Endothelial cell of umbilical vein (primary cell): ENCODE results near the gene ANXA5. TPM values are rescaled to one million over a fixed set of nuclear protein-coding genes. Genes with fewer than 3 reads are reported as not detected.

ENCODE experiments used
- BruUV-seq: library from RNA; stranded (reverse); fragments of 400-500 nt; replicated peaks from 2 replicates; lab custom pipeline; 2021; lab: Mats Ljungman, UMichigan
- CTCF ChIA-PET: fragments of 300-600, 350-600 bp; sonication (Branson Sonifier 250); formaldehyde crosslinking; loops from one replicate; lab custom pipeline; 2021; ENCODE audit warnings: antibody characterized with exemption, inconsistent platforms; lab: Charles Lee
- POLR2A ChIA-PET: fragments of 300-600, 350-600 bp; sonication (Branson Sonifier 250); formaldehyde crosslinking; loops from one replicate; lab custom pipeline; 2021; ENCODE audit warnings: antibody characterized with exemption, inconsistent platforms; lab: Charles Lee
- DNase-seq: peaks from one replicate; pipeline ENCODE4 v3.0.0-alpha.2; 2011; ENCODE audit warnings: low read depth, low spot score
- FAIRE-seq: peaks from 2 replicates; lab custom pipeline; 2011; peaks lifted over from hg19 to GRCh38; lab: Jason Lieb, UNC
- H2AFZ ChIP-seq: 2 replicates; pipeline ENCODE4 v1.6.0; 2012; ENCODE audit warnings: low read depth, low read length, control low read depth, inconsistent platforms
- H3K27ac ChIP-seq: 2 replicates; pipeline ENCODE4 v1.5.1; 2011; ENCODE audit warnings: low read depth, mild to moderate bottlenecking, control low read depth, low read length, moderate library complexity; ENCODE audit not compliant: insufficient read depth
- H3K27me3 ChIP-seq, 2 experiments: 2 replicates each; pipeline versions ENCODE4 v1.6.0 to v1.6.1; 2011; ENCODE audit warnings: low read length in 2 of 2, mixed read lengths in 1 of 2; ENCODE audit not compliant: control insufficient read depth in 2 of 2, insufficient read depth in 2 of 2
- H3K36me3 ChIP-seq, 2 experiments: 2 replicates in 1 of 2; 3 replicates in 1 of 2; pipeline ENCODE4 v1.5.1; 2011; ENCODE audit warnings: low read length in 2 of 2, mild to moderate bottlenecking in 1 of 2, moderate library complexity in 1 of 2; ENCODE audit not compliant: control insufficient read depth in 2 of 2, insufficient read depth in 2 of 2; ENCODE audit errors: extremely low read depth in 1 of 2
- H3K4me1 ChIP-seq: 3 replicates; pipeline ENCODE4 v1.5.1; 2011; ENCODE audit warnings: mild to moderate bottlenecking, low read length; ENCODE audit not compliant: control insufficient read depth, insufficient read depth; ENCODE audit errors: extremely low read depth
- H3K4me2 ChIP-seq: 2 replicates; pipeline ENCODE4 v1.6.1; 2011; ENCODE audit warnings: low read length, control low read depth, mixed read lengths; ENCODE audit not compliant: insufficient read depth
- H3K4me3 ChIP-seq, 3 experiments: fragments of 200-600 bp in 1 of 3; sonication (generic), shearing (Covaris generic) in 1 of 3; replicated peaks in 1 of 3; 2 replicates each; pipeline ENCODE4 v1.5.1; 2011 to 2016; ENCODE audit warnings: control low read depth in 3 of 3, low read length in 3 of 3, mild to moderate bottlenecking in 2 of 3, inconsistent platforms in 1 of 3, low read depth in 1 of 3, moderate library complexity in 1 of 3; ENCODE audit not compliant: insufficient read depth in 1 of 3
- H3K79me2 ChIP-seq: 2 replicates; pipeline ENCODE4 v1.6.0; 2012; ENCODE audit warnings: low read length, inconsistent platforms; ENCODE audit not compliant: control insufficient read depth, insufficient read depth
- H3K9ac ChIP-seq: replicated peaks from 2 replicates; pipeline ENCODE3; 2011; ENCODE audit warnings: low read length, control low read depth; ENCODE audit not compliant: insufficient read depth; ENCODE audit errors: extremely low read depth
- H3K9me1 ChIP-seq: replicated peaks from 3 replicates; pipeline ENCODE4 v1.6.0; 2011; ENCODE audit warnings: mild to moderate bottlenecking, low read length; ENCODE audit not compliant: control insufficient read depth, insufficient read depth; ENCODE audit errors: extremely low read depth
- H3K9me3 ChIP-seq: replicated peaks from 2 replicates; pipeline ENCODE4 v1.5.1; 2012; ENCODE audit warnings: low read length, inconsistent platforms; ENCODE audit not compliant: control insufficient read depth, insufficient read depth
- H4K20me1 ChIP-seq: replicated peaks from 2 replicates; pipeline ENCODE3; 2011; ENCODE audit warnings: mild to moderate bottlenecking, low read length; ENCODE audit not compliant: control insufficient read depth, insufficient read depth; ENCODE audit errors: extremely low read depth
- EZH2 ChIP-seq: IDR thresholded peaks from 2 replicates; pipeline ENCODE4 v1.6.1; 2012; ENCODE audit warnings: borderline replicate concordance, low read depth, mild to moderate bottlenecking, moderate library complexity, low read length, inconsistent platforms; ENCODE audit not compliant: severe bottlenecking
- FOS ChIP-seq: IDR thresholded peaks from 2 replicates; pipeline ENCODE4 v1.6.1; 2011; ENCODE audit warnings: mild to moderate bottlenecking, low read length, moderate library complexity, borderline replicate concordance; ENCODE audit not compliant: insufficient read depth
- GATA2 ChIP-seq: IDR thresholded peaks from 2 replicates; pipeline ENCODE4 v1.7.0; 2011; ENCODE audit warnings: low read depth, mild to moderate bottlenecking, moderate library complexity, mixed read lengths, low read length; ENCODE audit not compliant: insufficient read length, insufficient read depth
- JUN ChIP-seq: IDR thresholded peaks from 2 replicates; pipeline ENCODE4 v1.6.1; 2011; ENCODE audit warnings: borderline replicate concordance, low read depth; ENCODE audit not compliant: insufficient read length, insufficient read depth
- MYC ChIP-seq: IDR thresholded peaks from one replicate; pipeline ENCODE4 v1.6.1; 2011; ENCODE audit warnings: mild to moderate bottlenecking, low read depth, low read length
- POLR2A ChIP-seq: IDR thresholded peaks from 2 replicates; pipeline ENCODE4 v1.6.1; 2012; ENCODE audit warnings: low read depth, mild to moderate bottlenecking, control low read depth, low read length
- POLR2AphosphoS5 ChIP-seq: IDR thresholded peaks from 2 replicates; pipeline ENCODE4 v1.6.1; 2012; ENCODE audit warnings: low read depth, mild to moderate bottlenecking, control low read depth, low read length, moderate library complexity; ENCODE audit not compliant: insufficient read depth
- dilution Hi-C: fragments of 300-500 bp; cut with MboI; formaldehyde crosslinking; loops from one replicate; pipeline ENCODE4 v1.15.0; 2019; ENCODE audit warnings: low sequenced_read_pairs; ENCODE audit not compliant: extremely low pct_ligation_motif_present
- intact Hi-C: fragments of 100-400 bp; cut with micrococcal nuclease; formaldehyde crosslinking; loops from one replicate; pipeline ENCODE4 v1.10.0; 2022
- polyA plus RNA-seq, 4 experiments: library from polyadenylated mRNA; depleted of rRNA in 3 of 4; stranded (reverse) in 3 of 4; unstranded in 1 of 4; fragments of >200 nt; gene quantifications; 2 replicates each; pipeline versions ENCODE4 v1.2.1 to v1.2.3, GENCODE V29; 2011 to 2012; ENCODE audit warnings: missing spikeins in 1 of 4
- total RNA-seq: library from RNA; stranded (reverse); gene quantifications from 2 replicates; pipeline ENCODE4 v1.2.3, GENCODE V29; 2021
- TF ChIP-seq, protein P1 (sequence below): IDR thresholded peaks from 2 replicates; pipeline ENCODE4 v1.6.1; 2011; ENCODE audit not compliant: insufficient read depth, insufficient read length
- TF ChIP-seq, protein P2 (sequence below), 2 donors: IDR thresholded peaks; 1 replicate in 1 of 2; 2 replicates in 1 of 2; pipeline ENCODE4 v1.5.1; 2011; ENCODE audit warnings: low read length in 2 of 2, mild to moderate bottlenecking in 2 of 2, moderate library complexity in 2 of 2, control low read depth in 1 of 2, inconsistent platforms in 1 of 2, low read depth in 1 of 2; ENCODE audit not compliant: insufficient read depth in 1 of 2; ENCODE audit errors: extremely low read depth in 1 of 2

Gene ANXA5
- total and polyA plus RNA-seq, 2 donors (not counting 3 experiments of a cell fraction or from before 2014, with no cell fraction given) = 450 to 528 TPM

GRCh38 chr4:121688701-121689100 is 8.1 kb downstream of the ANXA5 start:
- no peak for TF ChIP-seq GATA2
- TF ChIP-seq, protein P1, sequence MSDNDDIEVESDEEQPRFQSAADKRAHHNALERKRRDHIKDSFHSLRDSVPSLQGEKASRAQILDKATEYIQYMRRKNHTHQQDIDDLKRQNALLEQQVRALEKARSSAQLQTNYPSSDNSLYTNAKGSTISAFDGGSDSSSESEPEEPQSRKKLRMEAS = no peak
- TF ChIP-seq EZH2 = no peak
- TF ChIP-seq MYC = no peak
- no peak for TF ChIP-seq POLR2A
- TF ChIP-seq, protein P2, sequence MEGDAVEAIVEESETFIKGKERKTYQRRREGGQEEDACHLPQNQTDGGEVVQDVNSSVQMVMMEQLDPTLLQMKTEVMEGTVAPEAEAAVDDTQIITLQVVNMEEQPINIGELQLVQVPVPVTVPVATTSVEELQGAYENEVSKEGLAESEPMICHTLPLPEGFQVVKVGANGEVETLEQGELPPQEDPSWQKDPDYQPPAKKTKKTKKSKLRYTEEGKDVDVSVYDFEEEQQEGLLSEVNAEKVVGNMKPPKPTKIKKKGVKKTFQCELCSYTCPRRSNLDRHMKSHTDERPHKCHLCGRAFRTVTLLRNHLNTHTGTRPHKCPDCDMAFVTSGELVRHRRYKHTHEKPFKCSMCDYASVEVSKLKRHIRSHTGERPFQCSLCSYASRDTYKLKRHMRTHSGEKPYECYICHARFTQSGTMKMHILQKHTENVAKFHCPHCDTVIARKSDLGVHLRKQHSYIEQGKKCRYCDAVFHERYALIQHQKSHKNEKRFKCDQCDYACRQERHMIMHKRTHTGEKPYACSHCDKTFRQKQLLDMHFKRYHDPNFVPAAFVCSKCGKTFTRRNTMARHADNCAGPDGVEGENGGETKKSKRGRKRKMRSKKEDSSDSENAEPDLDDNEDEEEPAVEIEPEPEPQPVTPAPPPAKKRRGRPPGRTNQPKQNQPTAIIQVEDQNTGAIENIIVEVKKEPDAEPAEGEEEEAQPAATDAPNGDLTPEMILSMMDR (IDR thresholded peaks at IDR 0.05; ENCODE audit: extremely low read depth in 1 of 2, insufficient read depth in 1 of 2, low read depth in 1 of 2, low read length in 2 of 2) = no peak
- TF ChIP-seq JUN = no peak
- no peak for TF ChIP-seq POLR2AphosphoS5
- no peak for TF ChIP-seq FOS
- dilution Hi-C loops = no loop called here
- Histone ChIP-seq H3K4me3 (no peak overlapping the region), H3K4me1 (peaks cover 62% of the 10 kb centered on the region), H2AFZ (no peak overlapping the region), H3K9me1 (no peaks in the 10 kb centered on the region), H3K4me2 (no peak overlapping the region), H3K27ac (no peak overlapping the region), H3K36me3 (peaks cover 13 to 16% of the 10 kb centered on the region in 2 experiments), H3K9ac (no peak overlapping the region), H3K27me3 (no peaks in the 10 kb centered on the region), H3K9me3 (no peaks in the 10 kb centered on the region), H4K20me1 (peaks cover 2% of the 10 kb centered on the region), H3K79me2 (peaks cover 83% of the 10 kb centered on the region)
- intact Hi-C loops = no loop called here
- DNase-seq (no peak), FAIRE-seq (no peak)
- ChIA-PET CTCF (no interaction called here), POLR2A (no interaction called here)
- no TSS peak for BruUV-seq
